ENCODE results near the gene PCDHA1. TPM values are rescaled to one million over a fixed set of nuclear protein-coding genes. Genes with fewer than 3 reads are reported as not detected.

PCDHA1 gene
- total RNA-seq, 4 donors from 2014 or later = not detected

DNA sequence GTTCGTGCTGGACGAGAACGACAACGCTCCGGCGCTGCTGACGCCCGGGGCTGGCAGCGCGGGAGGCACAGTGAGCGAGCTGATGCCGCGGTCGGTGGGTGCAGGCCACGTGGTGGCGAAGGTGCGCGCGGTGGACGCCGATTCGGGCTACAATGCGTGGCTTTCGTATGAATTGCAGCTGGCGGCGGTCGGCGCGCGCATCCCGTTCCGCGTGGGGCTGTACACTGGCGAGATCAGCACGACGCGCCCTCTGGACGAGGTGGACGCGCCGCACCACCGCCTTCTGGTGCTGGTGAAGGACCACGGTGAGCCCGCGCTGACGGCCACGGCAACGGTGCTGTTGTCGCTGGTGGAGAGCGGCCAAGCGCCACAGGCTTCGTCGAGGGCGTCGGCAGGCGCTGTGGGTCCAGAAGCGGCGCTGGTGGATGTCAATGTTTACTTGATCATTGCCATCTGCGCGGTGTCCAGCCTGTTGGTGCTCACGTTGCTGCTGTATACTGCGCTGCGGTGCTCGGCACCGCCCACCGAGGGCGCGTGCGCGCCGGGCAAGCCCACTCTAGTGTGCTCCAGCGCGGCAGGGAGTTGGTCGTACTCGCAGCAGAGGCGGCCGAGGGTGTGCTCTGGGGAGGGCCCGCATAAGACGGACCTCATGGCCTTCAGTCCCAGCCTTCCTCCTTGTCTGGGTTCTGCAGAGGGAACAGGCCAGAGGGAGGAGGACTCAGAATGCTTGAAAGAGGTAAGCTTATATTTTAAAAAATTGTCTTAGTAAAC is 98.2 kb downstream of the PCDHA1 start:
- Histone ChIP-seq H3K9me3 (peaks cover 0 to 25% (median 7%) of the 10 kb centered on the region in 4 donors), H3K36me3 (no peaks in the 10 kb centered on the region), H3K27ac (replicated peaks in 1 of 4) (no peak overlapping the region), H3K4me1 (peaks cover 0 to 14% (median 8%) of the 10 kb centered on the region in 4 donors), H3K4me3 (peak overlapping the region in 2 of 4 donors; percentile 3 to 17), H3K27me3 (peaks cover 0 to 33% (median 0%) of the 10 kb centered on the region in 4 donors)
- TF ChIP-seq POLR2A (IDR thresholded peaks at IDR 0.05; ENCODE audit: low read depth) (no peak), EP300 (IDR thresholded peaks at IDR 0.05) (no peak), POLR2AphosphoS5 (IDR thresholded peaks at IDR 0.05) (no peak)
- TF ChIP-seq, protein P1, sequence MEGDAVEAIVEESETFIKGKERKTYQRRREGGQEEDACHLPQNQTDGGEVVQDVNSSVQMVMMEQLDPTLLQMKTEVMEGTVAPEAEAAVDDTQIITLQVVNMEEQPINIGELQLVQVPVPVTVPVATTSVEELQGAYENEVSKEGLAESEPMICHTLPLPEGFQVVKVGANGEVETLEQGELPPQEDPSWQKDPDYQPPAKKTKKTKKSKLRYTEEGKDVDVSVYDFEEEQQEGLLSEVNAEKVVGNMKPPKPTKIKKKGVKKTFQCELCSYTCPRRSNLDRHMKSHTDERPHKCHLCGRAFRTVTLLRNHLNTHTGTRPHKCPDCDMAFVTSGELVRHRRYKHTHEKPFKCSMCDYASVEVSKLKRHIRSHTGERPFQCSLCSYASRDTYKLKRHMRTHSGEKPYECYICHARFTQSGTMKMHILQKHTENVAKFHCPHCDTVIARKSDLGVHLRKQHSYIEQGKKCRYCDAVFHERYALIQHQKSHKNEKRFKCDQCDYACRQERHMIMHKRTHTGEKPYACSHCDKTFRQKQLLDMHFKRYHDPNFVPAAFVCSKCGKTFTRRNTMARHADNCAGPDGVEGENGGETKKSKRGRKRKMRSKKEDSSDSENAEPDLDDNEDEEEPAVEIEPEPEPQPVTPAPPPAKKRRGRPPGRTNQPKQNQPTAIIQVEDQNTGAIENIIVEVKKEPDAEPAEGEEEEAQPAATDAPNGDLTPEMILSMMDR (IDR thresholded peaks at IDR 0.05) = no peak
- WGBS = 38% methylated on average over 9 of the region's 79 CpGs
- intact Hi-C loops (cut with DNase I) = loop anchor here (5.0 kb wide), 1 partner anchor 43 kb away; the partner anchor contains the start of gene PCDHAC1
- no peak for DNase-seq (ENCODE audit: extremely low spot score)

DNA sequence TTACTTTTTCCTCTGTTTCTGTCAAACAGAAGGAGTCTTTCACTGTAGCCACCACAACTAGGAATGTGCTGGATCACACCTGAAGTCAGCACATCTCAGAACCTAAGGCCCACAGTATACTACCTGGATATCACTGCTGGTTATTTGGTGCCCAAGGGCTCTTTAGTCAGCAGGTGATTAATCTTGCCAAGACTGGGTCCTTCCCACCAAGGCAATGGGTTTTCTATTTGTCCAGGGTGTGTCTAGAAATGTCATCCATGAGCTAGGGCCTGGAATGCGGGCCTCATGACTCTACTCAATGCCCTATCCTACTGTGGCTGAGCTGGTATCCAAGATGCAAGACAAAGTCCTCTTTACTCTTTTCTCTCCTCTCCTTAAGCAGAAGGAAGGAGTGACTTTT is 130.4 kb downstream of the PCDHA1 start:
- no peaks in the 10 kb centered on the region for H3K9me3 ChIP-seq
- no peaks in the 10 kb centered on the region for H3K27me3 ChIP-seq
- H3K4me1 ChIP-seq = no peaks in the 10 kb centered on the region
- no peak overlapping the region for H3K4me3 ChIP-seq
- no peak overlapping the region for H3K27ac ChIP-seq (replicated peaks in 1 of 4)
- DNase-seq (ENCODE audit: extremely low spot score) = no peak
- TF ChIP-seq POLR2AphosphoS5 (IDR thresholded peaks at IDR 0.05) (no peak), EP300 (IDR thresholded peaks at IDR 0.05) (no peak), POLR2A (IDR thresholded peaks at IDR 0.05; ENCODE audit: low read depth) (no peak)
- TF ChIP-seq, protein P1 (IDR thresholded peaks at IDR 0.05) = no peak
- intact Hi-C loops (cut with DNase I) = no loop called here
- H3K36me3 ChIP-seq = no peaks in the 10 kb centered on the region
- WGBS = 57% methylated on average over 1 of the region's 1 CpG

DNA sequence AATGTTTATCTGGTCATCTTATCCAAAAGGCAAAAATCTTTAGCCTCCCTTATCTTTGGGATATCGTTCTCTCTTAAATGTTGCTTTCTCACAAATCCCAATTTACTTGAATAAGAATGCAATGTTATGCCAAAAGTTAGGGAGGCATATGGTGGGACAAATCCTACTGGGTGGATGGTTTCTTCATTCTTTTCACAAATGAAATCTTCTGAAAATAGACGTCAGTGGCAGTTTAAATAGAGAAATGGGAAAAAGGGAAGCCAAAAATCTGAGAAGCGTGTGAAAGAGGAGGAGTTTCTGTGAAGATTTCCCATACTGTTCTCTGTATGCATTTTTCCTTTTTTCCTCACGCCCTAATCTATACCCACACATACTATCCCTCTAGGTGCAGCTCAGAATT is 137.7 kb downstream of the PCDHA1 start:
- Histone ChIP-seq H3K36me3 (no peaks in the 10 kb centered on the region), H3K9me3 (no peaks in the 10 kb centered on the region), H3K27me3 (peaks cover 0 to 23% (median 3%) of the 10 kb centered on the region in 4 donors), H3K27ac (replicated peaks in 1 of 4) (no peak overlapping the region), H3K4me1 (peaks cover 9 to 30% (median 23%) of the 10 kb centered on the region in 4 donors), H3K4me3 (no peak overlapping the region)
- TF ChIP-seq POLR2AphosphoS5 (IDR thresholded peaks at IDR 0.05) (no peak), EP300 (IDR thresholded peaks at IDR 0.05) (no peak), POLR2A (IDR thresholded peaks at IDR 0.05; ENCODE audit: low read depth) (no peak)
- TF ChIP-seq, protein P1 (IDR thresholded peaks at IDR 0.05) = no peak
- DNase-seq (ENCODE audit: extremely low spot score) = no peak
- 65% methylated on average over 4 of the region's 4 CpGs for WGBS
- intact Hi-C loops (cut with DNase I) = no loop called here

DNA sequence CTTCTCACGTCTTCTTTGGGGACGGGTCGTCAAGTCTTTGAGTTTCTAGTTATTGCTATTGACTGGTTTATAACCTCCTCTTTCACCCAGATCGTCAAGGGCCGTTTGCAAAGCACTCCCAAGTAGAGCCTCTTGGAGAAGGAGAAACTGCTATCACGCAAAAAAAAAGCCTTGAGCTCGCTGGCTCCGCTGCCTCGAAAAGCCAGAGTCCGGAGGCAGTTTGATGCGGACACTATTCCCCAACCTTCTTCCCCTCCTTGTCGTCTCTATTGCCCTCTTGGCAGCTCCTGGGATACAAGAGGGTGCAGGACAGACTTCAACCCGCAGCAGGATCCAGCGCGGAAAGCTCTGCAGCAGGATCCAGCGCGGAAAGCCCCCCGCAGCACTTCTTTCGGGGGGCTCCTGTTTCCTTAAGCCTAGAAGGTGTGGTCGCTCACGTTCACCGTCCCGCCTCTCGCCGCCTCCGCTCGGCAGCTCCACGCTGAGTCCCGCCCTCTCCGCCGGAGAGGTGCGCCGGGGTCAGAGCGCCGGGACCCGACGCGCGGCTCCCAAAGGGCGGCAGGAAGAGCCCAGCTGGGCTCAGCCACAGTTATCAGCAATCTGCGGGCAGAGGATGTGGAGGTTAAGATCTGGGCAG is 140.0 kb downstream of the PCDHA1 start, which contains the start of gene PCDHAC1:
Gene PCDHAC1 (plus strand): TSS at position 494 of the 637 bp plus-strand sequence. CDS start 594 bp downstream, outside the sequence.
- Histone ChIP-seq H3K4me1 (peaks cover 9 to 30% (median 23%) of the 10 kb centered on the region in 4 donors), H3K9me3 (no peaks in the 10 kb centered on the region), H3K4me3 (peak within 1 kb of the TSS; percentile 62 to 64 (median 63)), H3K27ac (replicated peaks in 1 of 4) (peak within 1 kb of the TSS; percentile 72 to 77 (median 74)), H3K36me3 (no peaks in the 10 kb centered on the region), H3K27me3 (peaks cover 0 to 29% (median 3%) of the 10 kb centered on the region in 4 donors)
- intact Hi-C loops (cut with DNase I) = loop anchor here (1.0 to 5.0 kb wide), 3 partner anchors 36 to 114 kb away; partner anchors contain the start of gene PCDHA13
- DNase-seq (ENCODE audit: extremely low spot score) = no peak
- TF ChIP-seq POLR2AphosphoS5 (IDR thresholded peaks at IDR 0.05) (no peak), EP300 (IDR thresholded peaks at IDR 0.05) (no peak), POLR2A (IDR thresholded peaks at IDR 0.05; ENCODE audit: low read depth) (no peak)
- TF ChIP-seq, protein P1 (IDR thresholded peaks at IDR 0.05) = no peak
- 8% methylated on average over 15 of the region's 41 CpGs for WGBS
